IMR-90 (cell line): ENCODE results near the gene POLR3B. TPM values are rescaled to one million over a fixed set of nuclear protein-coding genes. Genes with fewer than 3 reads are reported as not detected.

Experiments used
- ATAC-seq: fragments of 200-7000 bp; cut with Tn5 transposase; 2 replicates; pipeline ENCODE4 v1.9.1; 2020; ENCODE audit warnings: low read depth, mild to moderate bottlenecking, moderate library complexity
- BruUV-seq: library from RNA; stranded (reverse); fragments of 400-500 nt; replicated peaks from 2 replicates; lab custom pipeline; 2021; lab: Mats Ljungman, UMichigan
- CTCF ChIA-PET: fragments of 300-600 bp; formaldehyde crosslinking; extraction: SDS; loops from one replicate; lab custom pipeline; 2021; ENCODE audit warnings: antibody characterized with exemption; lab: Yijun Ruan, JAX
- POLR2A ChIA-PET: fragments of 300-600 bp; sonication (Branson Sonifier 250); formaldehyde crosslinking; loops from one replicate; lab custom pipeline; 2022; ENCODE audit warnings: antibody characterized with exemption; ENCODE audit not compliant: unreplicated experiment; lab: Charles Lee
- DNase-seq: peaks from one replicate; pipeline ENCODE4 v3.0.0; 2013
- H2AFZ ChIP-seq: replicated peaks from 2 replicates; pipeline ENCODE3; 2013; ENCODE audit warnings: low read length, mild to moderate bottlenecking; ENCODE audit not compliant: poor library complexity
- H2AK5ac ChIP-seq: 2 replicates; pipeline ENCODE4 v1.6.1; 2013; ENCODE audit warnings: low read depth, low read length, inconsistent platforms
- H2AK9ac ChIP-seq: replicated peaks from 2 replicates; pipeline ENCODE3; 2013; ENCODE audit warnings: mild to moderate bottlenecking, low read depth, low read length, moderate library complexity; ENCODE audit not compliant: poor library complexity
- H2BK120ac ChIP-seq: 2 replicates; pipeline ENCODE4 v1.6.1; 2013; ENCODE audit warnings: low read depth, low read length, inconsistent platforms
- H2BK15ac ChIP-seq: 3 replicates; pipeline ENCODE4 v1.6.1; 2013; ENCODE audit warnings: low read depth, low read length, inconsistent platforms
- H2BK20ac ChIP-seq: 2 replicates; pipeline ENCODE4 v1.6.1; 2013; ENCODE audit warnings: low read depth, mild to moderate bottlenecking, inconsistent platforms, low read length, moderate library complexity
- H2BK5ac ChIP-seq: 2 replicates; pipeline ENCODE4 v1.6.1; 2013; ENCODE audit warnings: mild to moderate bottlenecking, low read depth, low read length, inconsistent platforms; ENCODE audit not compliant: poor library complexity, severe bottlenecking
- H3K14ac ChIP-seq: replicated peaks from 2 replicates; pipeline ENCODE4 v1.6.1; 2013; ENCODE audit warnings: low read depth, low read length, inconsistent platforms
- H3K18ac ChIP-seq: 2 replicates; pipeline ENCODE4 v1.6.1; 2013; ENCODE audit warnings: low read depth, low read length, control low read depth
- H3K23ac ChIP-seq: 2 replicates; pipeline ENCODE4 v1.6.1; 2013; ENCODE audit warnings: low read depth, low read length, inconsistent platforms
- H3K27ac ChIP-seq: 2 replicates; pipeline ENCODE4 v1.5.1; 2013; ENCODE audit warnings: mild to moderate bottlenecking, control low read depth, low read length; ENCODE audit not compliant: insufficient read depth
- H3K27me3 ChIP-seq: 2 replicates; pipeline ENCODE4 v1.6.1; 2013; ENCODE audit warnings: low read length; ENCODE audit not compliant: control insufficient read depth, insufficient read depth
- H3K36me3 ChIP-seq: 2 replicates; pipeline ENCODE4 v1.6.1; 2013; ENCODE audit warnings: low read length, mixed read lengths; ENCODE audit not compliant: control insufficient read depth, insufficient read depth
- H3K4ac ChIP-seq: 2 replicates; pipeline ENCODE4 v1.6.1; 2013; ENCODE audit warnings: low read depth, low read length, inconsistent platforms
- H3K4me1 ChIP-seq: 2 replicates; pipeline ENCODE4 v1.6.1; 2013; ENCODE audit warnings: low read length, mixed read lengths; ENCODE audit not compliant: control insufficient read depth, insufficient read depth
- H3K4me2 ChIP-seq: 2 replicates; pipeline ENCODE4 v1.6.1; 2013; ENCODE audit warnings: low read depth, mild to moderate bottlenecking, control low read depth, low read length, moderate library complexity
- H3K4me3 ChIP-seq: 2 replicates; pipeline ENCODE4 v1.5.1; 2013; ENCODE audit warnings: low read depth, mild to moderate bottlenecking, control low read depth, low read length, moderate library complexity; ENCODE audit not compliant: insufficient read depth
- H3K56ac ChIP-seq: 2 replicates; pipeline ENCODE4 v1.6.1; 2013; ENCODE audit warnings: low read length, inconsistent platforms; ENCODE audit not compliant: insufficient read depth; ENCODE audit errors: extremely low read depth
- H3K79me1 ChIP-seq, 2 experiments: 2 replicates each; pipeline ENCODE4 v1.6.1; 2013; ENCODE audit warnings: low read length in 2 of 2, inconsistent platforms in 1 of 2, low read depth in 1 of 2
- H3K9ac ChIP-seq: 2 replicates; pipeline ENCODE4 v1.6.1; 2013; ENCODE audit warnings: low read depth, low read length, control low read depth
- H3K9me1 ChIP-seq: 2 replicates; pipeline ENCODE4 v1.6.1; 2013; ENCODE audit warnings: low read length, inconsistent platforms; ENCODE audit not compliant: insufficient read depth
- H3K9me3 ChIP-seq: 2 replicates; pipeline ENCODE4 v1.6.1; 2013; ENCODE audit warnings: low read length; ENCODE audit not compliant: control insufficient read depth, insufficient read depth
- H4K20me1 ChIP-seq: 2 replicates; pipeline ENCODE4 v1.6.1; 2013; ENCODE audit warnings: low read length, inconsistent platforms; ENCODE audit not compliant: insufficient read depth
- H4K5ac ChIP-seq: 2 replicates; pipeline ENCODE4 v1.6.1; 2013; ENCODE audit warnings: mild to moderate bottlenecking, low read depth, low read length, control low read depth
- H4K8ac ChIP-seq, 2 experiments: 2 replicates each; pipeline ENCODE4 v1.6.1; 2013; ENCODE audit warnings: low read depth in 2 of 2, low read length in 2 of 2, control low read depth in 1 of 2, inconsistent platforms in 1 of 2
- H4K91ac ChIP-seq: 2 replicates; pipeline ENCODE4 v1.6.1; 2013; ENCODE audit warnings: low read depth, low read length, inconsistent platforms; ENCODE audit not compliant: insufficient read depth
- CEBPB ChIP-seq: IDR thresholded peaks from 2 replicates; pipeline ENCODE4 v1.6.1; 2012; ENCODE audit warnings: low read depth, low read length, improper control_type of control experiment
- FOS ChIP-seq: fragments of 150-350 bp; IDR thresholded peaks from 2 replicates; pipeline ENCODE4 v1.6.1; 2016; ENCODE audit warnings: low read depth, low read length
- MXI1 ChIP-seq: IDR thresholded peaks from 2 replicates; pipeline ENCODE4 v1.6.1; 2012; ENCODE audit warnings: low read depth, mild to moderate bottlenecking, low read length, moderate library complexity, borderline replicate concordance
- RCOR1 ChIP-seq: IDR thresholded peaks from 2 replicates; pipeline ENCODE4 v1.6.1; 2012; ENCODE audit warnings: mild to moderate bottlenecking, low read length, improper control_type of control experiment; ENCODE audit not compliant: insufficient replicate concordance
- RFX5 ChIP-seq: IDR thresholded peaks from 2 replicates; pipeline ENCODE4 v1.8.0; 2012; ENCODE audit warnings: low read depth, mild to moderate bottlenecking, low read length, moderate library complexity
- WGBS, 2 experiments: methylation state at CpG; one replicate each; pipeline versions ENCODE4 v1.1.5 to v1.1.7; 2013; ENCODE audit warnings: missing lambda C conversion rate in 2 of 2; ENCODE audit not compliant: insufficient read length in 1 of 2; ENCODE audit errors: extremely low coverage in 2 of 2; 5-methylcytosine and 5-hydroxymethylcytosine counted together
- dilution Hi-C: fragments of 300-500 bp; cut with HindIII; formaldehyde crosslinking; loops from one replicate; pipeline ENCODE4 v1.14.3; 2018; ENCODE audit warnings: low sequenced_read_pairs; ENCODE audit not compliant: unreplicated experiment
- in situ Hi-C: fragments of 300-500 bp; cut with MboI; formaldehyde crosslinking; loops from 3 replicates; pipeline ENCODE4 v1.14.3; 2019; ENCODE audit warnings: low sequenced_read_pairs, inconsistent platforms, mixed read lengths
- intact Hi-C: fragments of 100-400 bp; cut with micrococcal nuclease; formaldehyde crosslinking; loops from 2 replicates; pipeline ENCODE4 v1.10.0; 2022
- polyA plus RNA-seq, 3 experiments: library from polyadenylated mRNA; depleted of rRNA; stranded (reverse); fragments of >200 nt; gene quantifications; 2 replicates each; pipeline ENCODE4 v1.2.3, GENCODE V29; 2012; ENCODE audit warnings: low replicate concordance in 1 of 3
- total RNA-seq: library from RNA; depleted of rRNA; stranded (reverse); fragments of >200 nt; gene quantifications from 2 replicates; pipeline ENCODE4 v1.2.3, GENCODE V29; 2012

The POLR3B gene
- total and polyA plus RNA-seq, 2 of the 4 experiments (the other 2 are of a cell fraction): 6.9 to 15.4 TPM

GRCh38 chr12:106364261-106364660, 6.7 kb downstream of the POLR3B start:
- H2AFZ ChIP-seq: no peak overlapping the region
- H4K5ac ChIP-seq: no peak overlapping the region
- no peak for ATAC-seq
- intact Hi-C loops: no loop called here
- H3K4me3 ChIP-seq: no peak overlapping the region
- no peaks in the 10 kb centered on the region for H3K4me1 ChIP-seq
- peaks cover 4% of the 10 kb centered on the region; the same call in 1 of the 2 replicates for H3K9me1 ChIP-seq
- H3K79me1 ChIP-seq: peaks cover 31 to 40% of the 10 kb centered on the region in 2 experiments
- H3K23ac ChIP-seq: no peak overlapping the region
- no peak overlapping the region for H2AK9ac ChIP-seq
- H4K20me1 ChIP-seq: no peaks in the 10 kb centered on the region
- dilution Hi-C loops: no loop called here
- no peaks in the 10 kb centered on the region for H3K9me3 ChIP-seq
- H3K27me3 ChIP-seq: no peaks in the 10 kb centered on the region
- H3K14ac ChIP-seq: no peak overlapping the region
- H3K4ac ChIP-seq: no peak overlapping the region
- H4K91ac ChIP-seq: no peak overlapping the region
- no peak overlapping the region for H2BK5ac ChIP-seq
- no peak overlapping the region for H3K4me2 ChIP-seq
- in situ Hi-C loops: loop anchor here (25.0 kb wide), 1 partner anchor 952 kb away; no protein-coding TSS in a partner anchor
- no peak overlapping the region for H2AK5ac ChIP-seq
- no peak overlapping the region for H2BK120ac ChIP-seq
- no peak overlapping the region for H3K9ac ChIP-seq
- H2BK20ac ChIP-seq: no peak overlapping the region
- POLR2A ChIA-PET: no interaction called here
- WGBS, 2 experiments: no CpG with 5 or more reads among the region's 4 CpGs
- H3K18ac ChIP-seq: no peak overlapping the region
- H3K36me3 ChIP-seq: peaks cover 4% of the 10 kb centered on the region
- no peak overlapping the region for H4K8ac ChIP-seq
- no TSS peak for BruUV-seq
- TF ChIP-seq RFX5 (no peak), MXI1 (no peak), FOS (no peak), CEBPB (no peak), RCOR1 (no peak)
- no peak for DNase-seq
- H3K27ac ChIP-seq: no peak overlapping the region
- CTCF ChIA-PET: no interaction called here
- no peak overlapping the region for H2BK15ac ChIP-seq
- no peak overlapping the region for H3K56ac ChIP-seq
